HG03280 (cell line): ENCODE results near the gene MBOAT2.
"Not testable (repeated sequence)": the region's sequence is repeated elsewhere in the genome, so short reads cannot be mapped to it uniquely, and the experiment has no call there.

Experiments used
- ATAC-seq: cut with Tn5 transposase; IDR thresholded peaks from one replicate; pipeline ENCODE4 v1.9.1; 2021; ENCODE audit warnings: mild to moderate bottlenecking, moderate library complexity; ENCODE audit not compliant: unreplicated experiment

MBOAT2 gene

GRCh38 chr2:9003616-9004337 is at the start of gene MBOAT2:
MBOAT2 (minus strand) TSS chr2:9003684; CDS start chr2:9003614, 70 bp downstream.
- peak; percentile 89 for ATAC-seq

- ATAC-seq = no peak
Observed at GRCh38 chr2:9052821-9053533, 49.5 kb upstream of the MBOAT2 start.

DNA sequence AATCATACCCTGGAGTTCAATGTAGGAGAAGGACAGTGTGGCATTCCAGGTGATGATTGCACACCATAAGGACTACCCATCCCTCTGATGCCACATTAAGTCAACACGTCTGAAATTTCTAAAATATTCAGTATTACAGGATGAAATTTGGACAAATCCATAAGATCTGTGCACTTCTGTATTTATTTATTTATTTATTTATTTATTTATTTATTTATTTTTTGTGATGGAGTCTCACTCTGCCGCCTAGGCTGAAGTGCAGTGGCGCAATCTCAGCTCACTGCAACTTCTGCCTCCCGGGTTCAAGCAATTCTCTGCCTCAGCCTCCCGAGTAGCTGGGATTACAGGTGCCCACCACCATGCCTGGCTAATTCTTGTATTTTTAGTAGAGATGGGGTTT is 48.0 kb upstream of the MBOAT2 start:
- ATAC-seq = not testable (repeated sequence)

DNA sequence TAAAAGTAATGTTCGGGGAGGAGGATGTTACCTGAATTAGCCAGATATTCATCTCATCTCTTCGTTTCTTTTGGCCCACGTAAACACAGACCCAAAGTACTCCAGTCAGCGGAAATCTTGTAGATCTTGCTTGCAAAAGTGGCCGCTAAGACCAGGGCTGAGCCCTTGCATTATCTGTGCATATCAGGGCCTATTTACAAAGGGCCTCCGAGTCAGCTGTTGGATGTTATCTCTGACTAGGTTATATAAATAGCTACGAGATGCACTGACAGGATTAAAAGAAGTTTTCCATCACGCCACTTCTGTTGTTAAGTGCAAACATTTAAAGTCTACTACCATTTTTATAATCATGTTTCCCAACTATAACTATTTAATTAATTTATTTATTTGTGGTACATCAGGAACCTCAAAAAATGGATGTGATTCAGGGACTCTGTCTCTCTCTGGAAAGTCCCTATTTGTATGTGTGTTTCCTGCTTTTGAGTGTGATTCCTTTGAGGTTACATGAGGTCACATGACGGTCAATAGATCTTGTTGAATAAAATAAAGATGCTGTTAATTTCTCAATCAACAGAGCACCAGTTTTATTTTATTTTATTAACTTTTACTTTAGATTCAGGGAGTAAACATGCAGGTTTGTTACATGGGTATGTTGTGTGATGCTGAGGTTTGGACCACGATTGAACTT is 46.8 kb upstream of the MBOAT2 start:
- ATAC-seq = no peak

GRCh38 chr2:9045595-9045994 is 42.1 kb upstream of the MBOAT2 start:
- no peak for ATAC-seq

DNA sequence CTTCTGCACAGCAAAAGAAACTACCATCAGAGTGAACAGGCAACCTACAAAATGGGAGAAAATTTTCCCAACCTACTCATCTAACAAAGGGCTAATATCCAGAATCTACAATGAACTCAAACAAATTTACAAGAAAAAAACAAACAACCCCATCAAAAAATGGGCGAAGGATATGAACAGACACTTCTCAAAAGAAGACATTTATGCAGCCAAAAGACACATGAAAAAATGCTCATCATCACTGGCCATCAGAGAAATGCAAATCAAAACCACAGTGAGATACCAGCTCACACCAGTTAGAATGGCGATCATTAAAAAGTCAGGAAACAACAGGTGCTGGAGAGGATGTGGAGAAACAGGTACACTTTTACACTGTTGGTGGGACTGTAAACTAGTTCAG is 40.0 kb upstream of the MBOAT2 start:
- not testable (repeated sequence) for ATAC-seq

DNA sequence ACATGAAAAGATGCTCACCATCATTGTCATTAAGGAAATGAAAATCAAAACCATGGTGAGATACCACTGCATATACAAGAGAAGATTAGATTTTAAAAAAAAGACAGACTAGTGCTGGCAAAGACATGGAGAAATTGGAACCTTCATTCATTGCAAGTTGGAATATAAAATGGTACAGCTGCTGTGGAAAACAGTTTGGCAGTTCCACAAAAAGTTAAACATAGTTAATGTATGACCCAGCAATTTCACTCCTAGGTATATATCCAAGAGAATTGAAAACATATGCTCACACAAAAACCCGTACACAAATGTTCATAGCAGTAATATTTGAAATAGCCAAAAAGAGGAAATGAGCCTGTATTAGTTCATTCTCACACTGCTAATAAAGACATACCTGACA is 33.7 kb upstream of the MBOAT2 start:
- no peak for ATAC-seq

DNA sequence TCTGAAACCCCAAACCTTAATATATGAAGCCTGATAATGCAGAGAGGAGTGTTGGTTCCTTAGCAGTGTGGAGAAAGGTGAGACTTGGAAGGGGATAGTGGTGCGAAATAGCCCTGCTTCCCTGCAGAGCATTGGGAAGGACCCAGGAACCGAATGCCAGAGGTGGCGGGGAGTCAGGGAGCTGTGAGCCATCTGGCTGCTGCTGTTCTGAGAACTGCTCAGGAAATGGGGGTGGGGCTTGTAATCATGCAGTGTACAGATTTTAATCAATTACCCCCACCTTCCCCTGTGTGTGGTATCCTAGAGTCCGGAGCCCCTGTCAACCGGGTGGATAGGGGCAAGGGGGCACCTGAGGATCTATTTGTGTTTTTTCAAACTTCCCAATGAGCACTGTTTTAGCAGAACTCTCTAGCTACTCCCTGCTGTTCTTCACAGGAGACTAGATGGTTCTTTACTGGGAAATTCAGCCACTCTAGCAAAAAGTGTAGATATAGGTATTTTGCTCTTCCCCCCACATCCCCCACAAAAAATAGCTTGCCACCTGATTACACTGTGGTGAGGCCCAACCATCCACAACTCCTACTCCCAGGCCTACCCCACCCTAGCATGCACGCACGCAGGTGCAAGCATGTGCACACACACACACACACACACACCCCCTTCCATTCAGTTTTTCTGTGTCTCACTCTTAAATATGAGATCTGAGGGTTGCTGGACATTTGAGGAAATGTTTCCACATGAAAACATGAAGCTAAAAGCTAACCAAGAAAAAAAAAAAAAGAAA is 30.1 kb upstream of the MBOAT2 start:
- ATAC-seq = no peak

- ATAC-seq = no peak
Observed at GRCh38 chr2:9032536-9033255, 29.2 kb upstream of the MBOAT2 start.

GRCh38 chr2:9032121-9032520 is 28.6 kb upstream of the MBOAT2 start:
- no peak for ATAC-seq

- no peak for ATAC-seq
Observed at GRCh38 chr2:9031246-9031645, 27.8 kb upstream of the MBOAT2 start.

GRCh38 chr2:9030841-9031240 is 27.4 kb upstream of the MBOAT2 start:
- ATAC-seq = no peak

GRCh38 chr2:9030190-9030589 is 26.7 kb upstream of the MBOAT2 start:
- ATAC-seq = no peak

- ATAC-seq = no peak
Observed at GRCh38 chr2:9029721-9030120, 26.2 kb upstream of the MBOAT2 start.

DNA sequence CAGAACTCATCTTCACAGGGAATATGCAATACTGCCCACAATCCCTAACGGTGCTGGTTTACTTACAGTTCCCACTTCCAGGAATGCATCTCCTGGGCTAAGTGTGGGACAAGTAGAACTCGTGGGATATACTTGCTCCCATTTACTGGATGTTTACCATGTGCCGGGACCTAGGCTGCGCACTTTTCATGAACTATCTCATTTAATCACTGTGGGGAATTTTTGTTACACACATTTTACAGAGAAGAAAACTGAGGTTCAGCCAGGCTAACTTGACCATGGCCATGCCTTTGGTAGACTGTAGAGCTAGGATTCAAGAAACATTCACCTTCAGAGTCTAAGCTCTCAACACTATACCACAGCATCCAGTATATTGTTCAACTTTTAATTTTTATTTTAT is 24.4 kb upstream of the MBOAT2 start:
- ATAC-seq = no peak

- ATAC-seq = no peak
Observed at GRCh38 chr2:9025746-9026145, 22.3 kb upstream of the MBOAT2 start.

DNA sequence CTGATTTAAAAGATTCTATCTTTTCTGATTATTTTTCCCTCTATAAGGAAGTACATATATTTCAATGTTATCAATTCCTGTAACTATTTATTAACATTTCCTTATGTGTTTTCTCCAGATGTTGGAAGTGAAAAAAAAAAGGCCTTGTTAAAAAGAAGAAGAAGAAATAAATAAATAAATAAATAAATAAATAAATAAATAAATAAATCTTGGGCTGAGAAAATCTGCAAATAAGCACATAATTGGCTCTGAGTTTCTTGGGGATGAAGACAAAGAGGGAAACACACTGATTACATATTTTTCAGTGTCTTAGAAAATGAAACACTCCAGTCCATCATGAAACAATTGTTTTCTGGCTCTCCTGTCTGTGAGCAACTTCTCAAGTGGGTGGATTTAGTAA is 21.1 kb upstream of the MBOAT2 start:
- no peak for ATAC-seq

DNA sequence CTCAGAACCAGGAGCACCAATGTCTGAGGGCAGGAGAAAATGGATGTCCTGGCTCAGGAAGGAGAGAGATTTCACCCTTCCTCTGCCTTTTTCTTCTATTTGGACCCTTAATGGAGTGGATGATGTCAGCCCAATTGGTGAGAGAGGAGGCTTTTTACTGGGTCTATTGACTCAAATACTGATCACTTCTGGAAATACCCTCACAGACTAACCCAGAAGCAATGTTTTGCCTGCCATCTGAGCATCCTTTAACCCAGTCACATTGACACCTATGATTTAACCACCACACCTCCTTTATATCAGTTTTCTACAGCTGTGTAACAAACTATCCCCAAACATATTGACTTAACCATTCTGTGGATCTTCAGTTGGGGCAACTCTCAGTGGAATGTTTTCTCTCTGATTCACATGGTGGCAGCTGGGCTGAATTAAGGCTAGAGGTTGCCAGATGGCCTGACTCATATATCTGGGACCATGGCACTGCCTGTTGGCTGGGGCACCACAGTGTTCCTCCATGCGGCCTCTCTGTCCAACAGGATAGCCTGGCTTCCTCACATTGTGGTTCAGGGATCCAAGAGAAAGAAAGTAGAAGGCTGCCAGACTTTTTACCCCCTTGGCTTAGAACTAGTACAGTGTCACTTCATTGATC is 18.2 kb upstream of the MBOAT2 start:
- no peak for ATAC-seq

DNA sequence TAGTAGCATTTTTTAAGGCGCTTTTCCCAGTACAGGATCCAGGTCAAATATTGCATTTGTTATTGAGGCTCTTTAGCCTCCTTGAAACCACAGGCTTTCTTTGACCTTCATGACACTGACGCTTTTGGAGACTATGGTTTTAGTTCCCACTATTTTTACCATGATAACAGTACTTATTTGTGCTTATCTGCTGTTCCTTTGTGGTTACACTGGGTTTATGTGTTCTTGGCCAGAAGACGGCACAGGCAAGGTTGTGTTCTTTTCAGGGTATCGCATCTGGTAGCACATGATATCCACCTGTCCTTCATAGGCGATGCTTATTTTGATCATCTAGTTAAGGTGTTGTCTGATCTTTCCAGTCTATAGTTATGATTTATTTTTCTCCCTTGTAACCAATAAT is 16.8 kb upstream of the MBOAT2 start:
- ATAC-seq = no peak

DNA sequence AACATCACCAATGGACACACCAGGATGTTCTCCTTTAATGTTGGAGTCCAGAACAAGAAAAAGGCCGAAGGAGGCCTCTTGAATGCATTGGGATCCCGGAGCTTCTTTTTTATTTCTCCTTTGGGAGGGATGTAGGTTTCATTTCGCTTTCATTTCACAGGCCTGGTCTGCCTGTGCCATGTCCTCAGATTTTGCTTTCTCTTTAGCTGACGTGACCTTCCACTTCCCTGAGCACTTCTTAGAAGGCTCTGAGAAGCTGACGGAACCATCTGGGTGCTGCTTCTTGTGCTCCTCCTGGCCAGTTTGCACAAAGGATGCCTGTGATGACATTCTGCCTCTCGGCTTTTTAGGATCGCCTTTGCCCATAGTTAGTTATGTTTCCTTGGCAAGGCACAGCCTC is 15.1 kb upstream of the MBOAT2 start:
- ATAC-seq = no peak
